NCI-H446 treated with DMSO at 0.1 percent for 48 hours (cell line): Measurements from ENCODE around the gene EXOC6B.
"Not testable (repeated sequence)": the region's sequence is repeated elsewhere in the genome, so short reads cannot be mapped to it uniquely, and the experiment has no call there.

Experiments
- DNase-seq: peaks from one replicate; lab custom pipeline; 2025; lab: John Stamatoyannopoulos, UW

Gene EXOC6B

DNA sequence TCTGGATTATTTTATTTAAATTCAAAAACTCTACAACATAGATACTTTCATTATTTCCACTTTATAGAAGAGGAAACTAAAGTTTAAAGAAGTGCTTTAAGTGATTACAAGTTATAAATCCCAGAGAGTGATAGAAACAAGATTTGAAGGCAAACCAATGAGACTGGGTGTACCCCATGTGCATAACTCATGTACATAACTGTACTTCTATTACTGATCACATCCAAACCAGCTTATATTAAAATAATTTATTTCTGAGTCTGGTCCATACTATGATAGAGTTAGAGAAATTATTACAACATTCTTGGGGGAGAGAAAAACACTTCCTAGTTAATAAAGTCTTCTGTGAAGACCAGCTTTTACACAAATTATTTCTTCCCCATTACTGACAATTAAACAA lies 221.4 kb downstream of the EXOC6B start:
- no peak for DNase-seq

DNA sequence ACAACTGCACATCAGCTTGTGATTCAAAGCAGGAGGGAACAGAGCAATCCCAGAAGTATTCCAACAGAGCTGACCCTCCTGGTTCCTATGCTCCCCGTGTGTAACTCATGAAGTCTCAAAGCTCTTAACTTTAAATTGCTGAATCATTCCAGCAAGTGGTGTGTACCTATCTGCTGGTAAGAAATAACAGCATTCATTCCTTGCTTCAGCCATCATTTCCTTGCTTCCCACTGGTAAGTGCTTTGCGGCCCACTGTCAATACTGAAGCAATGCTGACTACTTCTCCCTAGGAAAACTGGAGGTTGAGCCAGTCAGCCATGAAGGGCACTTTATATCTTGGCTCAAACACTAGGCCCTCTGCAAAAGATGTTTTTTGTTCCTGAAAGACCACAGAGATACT lies 222.4 kb downstream of the EXOC6B start:
- DNase-seq: no peak

GRCh38 chr2:72602711-72603110 lies 223.1 kb downstream of the EXOC6B start:
- DNase-seq: no peak

DNA sequence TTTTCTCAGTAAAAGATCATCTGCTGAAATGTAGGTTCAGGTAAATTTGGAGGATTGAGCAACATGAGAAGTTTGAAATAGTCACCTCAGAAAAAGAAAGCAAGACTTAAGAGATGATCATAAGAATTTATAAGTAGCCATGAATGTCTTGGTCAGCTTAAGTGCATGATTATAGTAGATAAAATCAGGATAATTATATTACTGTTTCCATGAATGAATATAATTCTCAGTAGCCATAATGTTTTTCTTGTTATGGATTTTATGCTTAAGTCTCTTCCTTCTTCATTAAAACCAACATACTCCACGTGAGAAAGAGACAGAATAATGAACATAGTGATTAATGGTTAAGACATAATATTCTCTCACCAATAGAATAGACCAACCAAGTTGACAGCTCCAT lies 223.7 kb downstream of the EXOC6B start:
- DNase-seq: no peak

DNA sequence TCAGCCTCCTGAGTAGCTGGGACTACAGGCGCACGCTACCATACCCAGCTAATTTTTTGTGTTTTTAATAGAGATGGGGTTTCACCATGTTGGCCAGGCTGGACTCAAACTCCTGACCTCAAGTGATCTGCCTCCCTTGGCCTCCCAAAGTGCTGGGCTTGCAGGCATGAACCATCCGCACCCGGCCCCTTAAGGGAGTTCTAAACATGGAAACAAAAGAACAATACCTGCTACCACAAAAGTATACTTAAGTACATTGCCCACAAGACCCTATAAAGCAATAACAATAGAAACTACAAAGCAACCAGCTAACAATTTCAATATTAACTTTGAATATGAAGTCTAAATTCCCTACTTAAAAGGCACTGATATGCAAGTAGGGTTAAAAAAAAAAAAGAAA lies 242.0 kb downstream of the EXOC6B start:
- DNase-seq: not testable (repeated sequence)

GRCh38 chr2:72583376-72583775 lies 242.5 kb downstream of the EXOC6B start:
- no peak for DNase-seq

DNA sequence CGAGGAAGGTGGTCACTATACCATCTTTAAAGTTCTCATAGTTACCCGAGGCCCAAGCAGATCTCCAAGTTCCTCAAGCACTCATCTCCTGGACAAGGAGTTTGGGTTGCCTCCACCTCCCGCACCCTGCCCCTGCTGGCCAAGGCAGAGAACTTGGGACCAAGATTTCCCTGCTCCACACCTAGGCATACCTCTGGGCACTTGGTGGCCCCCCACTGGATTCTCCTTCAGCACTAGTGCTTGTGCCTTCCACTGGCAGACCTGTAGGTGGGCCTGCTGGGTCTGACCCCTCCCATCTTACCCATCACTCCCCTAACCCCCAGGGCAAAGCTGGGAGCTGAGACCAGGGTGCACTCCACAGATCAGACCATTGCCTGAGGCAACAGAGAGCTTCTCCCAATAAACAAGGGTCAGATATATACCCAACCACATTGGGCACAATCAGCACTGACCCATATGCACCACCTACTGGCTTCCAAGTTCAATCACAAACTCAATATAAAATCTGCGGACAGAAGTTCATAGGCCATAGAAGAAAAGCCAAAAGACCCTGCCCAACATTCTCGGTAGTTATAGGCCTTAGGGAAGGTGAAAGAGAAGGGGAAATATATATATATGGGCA lies 244.2 kb downstream of the EXOC6B start:
- no peak for DNase-seq

GRCh38 chr2:72579591-72580180 lies 246.1 kb downstream of the EXOC6B start:
- DNase-seq: peak; percentile 45

- DNase-seq: no peak
These were observed 249.0 kb downstream of the EXOC6B start for GRCh38 chr2:72576861-72577260.

- no peak for DNase-seq
These were observed 249.4 kb downstream of the EXOC6B start for GRCh38 chr2:72576459-72576858.

GRCh38 chr2:72574886-72575285 lies 250.9 kb downstream of the EXOC6B start:
- no peak for DNase-seq

DNA sequence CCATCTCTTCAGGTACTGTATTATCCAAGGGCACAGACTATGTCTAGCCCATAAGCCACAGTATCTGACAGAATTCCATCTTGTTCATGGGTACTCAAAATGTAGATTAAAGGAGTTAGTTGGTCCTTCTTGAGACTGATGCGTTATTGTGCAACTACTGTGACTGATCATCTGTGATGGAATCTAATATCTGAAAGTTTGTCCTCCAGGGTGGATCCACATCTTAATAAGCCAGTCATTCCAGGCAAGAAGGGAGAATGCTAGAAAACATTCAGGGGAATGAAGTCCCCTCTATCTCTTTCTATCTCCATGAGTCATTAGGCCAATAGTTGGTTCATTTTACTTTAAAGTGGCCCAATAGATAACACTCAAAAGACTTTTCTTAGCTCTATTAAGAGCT lies 252.6 kb downstream of the EXOC6B start:
- DNase-seq: no peak

GRCh38 chr2:72572501-72572900 lies 253.3 kb downstream of the EXOC6B start:
- no peak for DNase-seq

- no peak for DNase-seq
These were observed 255.4 kb downstream of the EXOC6B start for GRCh38 chr2:72570413-72570812.

DNA sequence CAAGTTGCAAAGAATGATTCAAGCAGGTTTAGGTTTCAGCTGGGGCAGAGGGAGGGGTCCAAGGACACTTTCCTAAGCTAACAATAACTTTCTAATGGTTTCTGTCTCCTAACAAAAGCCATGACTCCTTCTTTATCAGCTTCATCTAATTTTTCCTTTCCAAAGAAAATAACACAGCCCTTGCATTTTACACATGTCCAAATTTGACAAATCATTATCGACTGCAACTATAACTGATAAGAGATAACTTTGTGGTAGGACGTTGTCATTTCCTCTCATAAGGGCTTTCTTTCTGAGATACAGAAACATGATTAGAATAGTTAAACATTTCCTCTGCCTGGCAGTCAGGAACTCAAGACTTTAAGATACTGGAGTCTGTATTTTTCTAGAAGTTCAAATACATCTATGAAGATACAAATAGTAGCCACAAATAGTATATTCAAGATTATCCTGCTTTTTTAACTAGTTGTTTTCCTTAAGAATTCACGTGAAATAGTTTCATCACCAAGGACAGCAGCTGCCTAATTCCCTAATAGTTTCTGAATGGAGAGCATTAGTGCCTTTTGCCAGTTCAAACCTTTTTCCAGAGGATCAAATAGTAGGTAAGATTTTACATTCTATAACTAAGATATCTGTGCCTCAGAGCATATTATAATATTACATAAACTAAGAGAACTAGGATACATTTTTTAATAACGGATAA lies 263.2 kb downstream of the EXOC6B start:
- DNase-seq: no peak

DNA sequence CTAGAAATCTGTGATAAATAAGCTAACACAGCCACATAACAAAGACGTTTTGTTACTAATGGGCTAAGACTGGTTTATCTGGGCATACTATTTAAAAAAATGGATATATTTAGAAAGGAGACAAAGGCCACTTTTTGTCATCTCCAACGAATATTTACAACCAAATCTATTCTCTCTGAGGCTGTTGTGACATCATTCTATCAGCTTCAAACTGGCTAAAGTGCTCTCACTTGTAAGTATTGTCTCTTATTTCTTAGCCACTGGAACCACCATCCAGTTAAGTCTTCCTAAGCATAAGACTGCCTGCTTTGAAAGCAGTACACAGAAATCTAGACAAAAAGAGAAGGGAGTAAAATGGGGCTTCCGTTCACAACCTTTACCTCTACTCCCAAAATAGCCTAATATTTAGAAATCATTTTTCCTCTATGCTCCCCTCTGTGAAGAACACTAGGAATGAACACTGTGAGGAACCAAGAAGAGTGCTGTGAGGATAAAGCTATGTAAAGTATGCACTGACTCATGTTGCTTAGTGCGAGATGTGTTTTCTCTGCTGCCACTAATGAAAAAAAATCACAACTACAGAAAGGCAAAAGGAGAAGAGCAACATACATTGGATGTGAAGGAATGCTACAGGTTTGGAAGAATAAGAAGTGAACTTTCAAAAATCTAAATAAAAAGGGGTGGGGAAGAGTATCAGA lies 264.1 kb downstream of the EXOC6B start:
- no peak for DNase-seq

- no peak for DNase-seq
These were observed 269.9 kb downstream of the EXOC6B start for GRCh38 chr2:72555943-72556342.

- not testable (repeated sequence) for DNase-seq
These were observed 270.5 kb downstream of the EXOC6B start for GRCh38 chr2:72555363-72555762.

- DNase-seq: not testable (repeated sequence)
These were observed 270.9 kb downstream of the EXOC6B start for GRCh38 chr2:72554910-72555309.

GRCh38 chr2:72554381-72554780 lies 271.5 kb downstream of the EXOC6B start:
- DNase-seq: no peak

- no peak for DNase-seq
These were observed 277.6 kb downstream of the EXOC6B start for GRCh38 chr2:72548081-72548764.

DNA sequence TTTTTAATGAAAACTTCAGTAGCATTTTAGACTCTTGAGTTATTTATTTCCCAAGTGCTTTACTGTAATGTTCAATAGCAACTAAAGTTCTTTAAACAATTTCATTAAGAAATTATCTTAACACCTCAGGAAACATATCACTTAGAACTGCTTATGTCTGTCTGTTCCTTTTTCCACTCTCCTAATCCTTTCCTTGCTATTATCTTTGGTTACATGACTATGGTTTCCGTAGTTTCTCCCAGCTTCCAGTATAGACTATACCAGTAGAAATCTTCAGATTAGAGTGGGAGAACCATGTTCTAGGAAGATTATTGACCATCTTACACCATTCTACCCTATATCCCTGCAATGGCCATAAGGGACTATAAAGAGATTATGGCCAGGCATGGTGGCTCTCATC lies 280.0 kb downstream of the EXOC6B start:
- DNase-seq: no peak
